SK-N-SH treated with all-trans-retinoic acid at 6 μM for 48 hours (cell line): ENCODE measurements around the gene CALML3.

Experiments
- ATAC-seq: fragments of 200-7000 bp; cut with Tn5 transposase; 3 replicates; pipeline ENCODE4 v1.9.1; 2020; ENCODE audit warnings: mild to moderate bottlenecking, moderate library complexity
- ARNTL ChIP-seq: fragments of 450-650 bp; formaldehyde crosslinking; IDR thresholded peaks from 2 replicates; pipeline ENCODE4 v1.5.0; 2020; ENCODE audit warnings: low read depth, mild to moderate bottlenecking, moderate library complexity, borderline replicate concordance
- CREB5 ChIP-seq: fragments of 250-450 bp; sonication (Bioruptor Pico); IDR thresholded peaks from 2 replicates; pipeline ENCODE4 v1.5.1; 2020; ENCODE audit warnings: low read depth, mild to moderate bottlenecking, moderate library complexity
- CSDC2 ChIP-seq: fragments of 250-450 bp; sonication (Bioruptor Pico); IDR thresholded peaks from 2 replicates; pipeline ENCODE4 v1.5.0; 2020; ENCODE audit warnings: mild to moderate bottlenecking, moderate library complexity
- GLIS3 ChIP-seq: fragments of 250-450 bp; sonication (Bioruptor Pico); IDR thresholded peaks from 2 replicates; pipeline ENCODE4 v1.5.0; 2020; ENCODE audit warnings: mild to moderate bottlenecking, moderate library complexity
- OSR1 ChIP-seq: fragments of 250-450 bp; sonication (Bioruptor Pico); IDR thresholded peaks from 2 replicates; pipeline ENCODE4 v1.8.0; 2022; ENCODE audit warnings: moderate library complexity, mild to moderate bottlenecking, inconsistent platforms
- PATZ1 ChIP-seq: fragments of 250-450 bp; sonication (Bioruptor Pico); IDR thresholded peaks from 2 replicates; pipeline ENCODE4 v1.8.0; 2020; ENCODE audit warnings: mild to moderate bottlenecking, moderate library complexity, borderline replicate concordance
- RARB ChIP-seq: fragments of 250-450 bp; sonication (Bioruptor Pico); IDR thresholded peaks from 2 replicates; pipeline ENCODE4 v1.8.0; 2021; ENCODE audit warnings: mild to moderate bottlenecking, moderate library complexity
- SNAI2 ChIP-seq: fragments of 250-450 bp; sonication (Bioruptor Pico); IDR thresholded peaks from 2 replicates; pipeline ENCODE4 v1.5.0; 2020; ENCODE audit warnings: mild to moderate bottlenecking, moderate library complexity
- ZC3H10 ChIP-seq: fragments of 250-450 bp; sonication (Bioruptor Pico); IDR thresholded peaks from 2 replicates; pipeline ENCODE4 v1.5.1; 2021; ENCODE audit warnings: mild to moderate bottlenecking, moderate library complexity
- ZFP3 ChIP-seq: fragments of 250-450 bp; sonication (Bioruptor Pico); IDR thresholded peaks from 2 replicates; pipeline ENCODE4 v1.5.0; 2020; ENCODE audit warnings: mild to moderate bottlenecking, moderate library complexity
- ZFP30 ChIP-seq: fragments of 450-650 bp; formaldehyde crosslinking; IDR thresholded peaks from 2 replicates; pipeline ENCODE4 v1.5.0; 2022; ENCODE audit warnings: mild to moderate bottlenecking, moderate library complexity
- ZNF565 ChIP-seq: fragments of 450-650 bp; formaldehyde crosslinking; conservative IDR thresholded peaks from 2 replicates; pipeline ENCODE4 v1.5.0; 2020; ENCODE audit warnings: low read depth, mild to moderate bottlenecking, moderate library complexity
- ZNF70 ChIP-seq: fragments of 450-650 bp; formaldehyde crosslinking; IDR thresholded peaks from 2 replicates; pipeline ENCODE4 v1.5.0; 2020; ENCODE audit warnings: mild to moderate bottlenecking, moderate library complexity
- ZNF8 ChIP-seq: fragments of 450-650 bp; formaldehyde crosslinking; IDR thresholded peaks from 2 replicates; pipeline ENCODE4 v1.5.0; 2020; ENCODE audit warnings: mild to moderate bottlenecking, moderate library complexity
- TF ChIP-seq, protein P1 (sequence below): fragments of 250-450 bp; sonication (Bioruptor Pico); IDR thresholded peaks from 2 replicates; pipeline ENCODE4 v1.5.1; 2021; ENCODE audit warnings: mild to moderate bottlenecking, moderate library complexity
- TF ChIP-seq, protein P2 (sequence below): fragments of 250-450 bp; sonication (Bioruptor Pico); IDR thresholded peaks from 2 replicates; pipeline ENCODE4 v1.8.0; 2021; ENCODE audit warnings: low read depth, mild to moderate bottlenecking, moderate library complexity, borderline replicate concordance

The CALML3 gene

DNA sequence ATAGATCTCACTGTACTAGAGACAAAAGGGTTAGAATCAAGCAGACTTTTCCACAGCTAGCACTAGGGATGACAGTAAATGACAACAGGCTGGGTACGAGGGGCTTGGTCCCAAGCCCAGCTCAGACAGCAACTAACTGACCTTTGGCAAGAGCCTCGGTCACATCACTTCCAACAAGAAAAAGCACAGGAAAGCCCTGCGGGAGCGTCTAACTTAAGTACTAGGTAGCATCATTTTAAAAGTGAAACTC lies 22.8 kb downstream of the CALML3 start:
- TF ChIP-seq CREB5 (CRISPR knock-in tag) (no peak), SNAI2 (CRISPR knock-in tag) (no peak), CSDC2 (no peak), ZFP30 (CRISPR knock-in tag) (no peak), ZC3H10 (CRISPR knock-in tag) (no peak)
- TF ChIP-seq, protein P1, sequence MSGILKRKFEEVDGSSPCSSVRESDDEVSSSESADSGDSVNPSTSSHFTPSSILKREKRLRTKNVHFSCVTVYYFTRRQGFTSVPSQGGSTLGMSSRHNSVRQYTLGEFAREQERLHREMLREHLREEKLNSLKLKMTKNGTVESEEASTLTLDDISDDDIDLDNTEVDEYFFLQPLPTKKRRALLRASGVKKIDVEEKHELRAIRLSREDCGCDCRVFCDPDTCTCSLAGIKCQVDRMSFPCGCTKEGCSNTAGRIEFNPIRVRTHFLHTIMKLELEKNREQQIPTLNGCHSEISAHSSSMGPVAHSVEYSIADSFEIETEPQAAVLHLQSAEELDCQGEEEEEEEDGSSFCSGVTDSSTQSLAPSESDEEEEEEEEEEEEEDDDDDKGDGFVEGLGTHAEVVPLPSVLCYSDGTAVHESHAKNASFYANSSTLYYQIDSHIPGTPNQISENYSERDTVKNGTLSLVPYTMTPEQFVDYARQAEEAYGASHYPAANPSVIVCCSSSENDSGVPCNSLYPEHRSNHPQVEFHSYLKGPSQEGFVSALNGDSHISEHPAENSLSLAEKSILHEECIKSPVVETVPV = no peak
- TF ChIP-seq, protein P2, sequence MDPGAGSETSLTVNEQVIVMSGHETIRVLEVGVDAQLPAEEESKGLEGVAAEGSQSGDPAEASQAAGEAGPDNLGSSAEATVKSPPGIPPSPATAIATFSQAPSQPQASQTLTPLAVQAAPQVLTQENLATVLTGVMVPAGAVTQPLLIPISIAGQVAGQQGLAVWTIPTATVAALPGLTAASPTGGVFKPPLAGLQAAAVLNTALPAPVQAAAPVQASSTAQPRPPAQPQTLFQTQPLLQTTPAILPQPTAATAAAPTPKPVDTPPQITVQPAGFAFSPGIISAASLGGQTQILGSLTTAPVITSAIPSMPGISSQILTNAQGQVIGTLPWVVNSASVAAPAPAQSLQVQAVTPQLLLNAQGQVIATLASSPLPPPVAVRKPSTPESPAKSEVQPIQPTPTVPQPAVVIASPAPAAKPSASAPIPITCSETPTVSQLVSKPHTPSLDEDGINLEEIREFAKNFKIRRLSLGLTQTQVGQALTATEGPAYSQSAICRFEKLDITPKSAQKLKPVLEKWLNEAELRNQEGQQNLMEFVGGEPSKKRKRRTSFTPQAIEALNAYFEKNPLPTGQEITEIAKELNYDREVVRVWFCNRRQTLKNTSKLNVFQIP (CRISPR knock-in tag) = no peak
- no peak for ATAC-seq

- no peak for TF ChIP-seq GLIS3 (CRISPR knock-in tag)
- ATAC-seq = no peak; the same call in 2 of the 3 replicates
These were observed 23.3 kb downstream of the CALML3 start for GRCh38 chr10:5547931-5548660.

DNA sequence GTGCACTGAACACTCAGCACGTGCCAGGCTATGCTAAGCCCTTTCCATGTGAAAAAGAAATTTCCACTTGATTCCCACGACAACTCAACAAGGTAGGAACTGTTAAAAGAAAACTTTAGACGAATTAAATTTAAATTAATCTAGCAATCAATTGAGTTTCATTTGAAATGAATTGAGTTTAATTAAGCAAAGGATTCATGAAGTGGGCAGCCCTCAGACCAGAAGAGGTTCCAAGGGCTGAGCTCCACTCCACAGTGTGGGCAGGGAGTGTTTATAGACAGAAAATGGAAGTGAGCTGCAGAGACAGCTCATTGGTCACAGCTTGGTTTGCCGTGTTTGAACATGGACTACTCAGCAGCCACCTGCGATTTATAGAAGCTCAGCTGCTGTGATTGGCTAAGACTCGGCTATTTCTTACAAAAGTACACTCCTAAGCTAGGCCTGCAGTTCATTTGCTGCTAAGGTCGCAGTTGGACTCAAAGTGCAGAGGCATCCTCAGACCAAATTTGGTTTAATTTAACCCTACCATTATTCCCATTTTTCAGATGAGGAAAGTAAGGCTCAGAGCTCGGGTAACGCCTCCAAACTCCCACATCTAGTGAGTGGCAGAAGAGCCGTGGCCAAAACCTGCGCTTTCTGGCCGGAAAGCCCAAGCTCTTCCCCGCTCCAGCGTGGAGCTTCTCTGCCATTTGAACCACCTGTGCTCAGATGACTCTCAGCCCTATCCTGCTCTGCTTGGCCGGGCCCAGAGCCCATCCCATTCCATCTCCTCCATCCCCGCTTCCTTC lies 24.9 kb downstream of the CALML3 start:
- ATAC-seq = no peak
- TF ChIP-seq CREB5 (CRISPR knock-in tag) (no peak), ZNF8 (CRISPR knock-in tag) (no peak), ZNF70 (CRISPR knock-in tag) (no peak), CSDC2 (no peak), ZFP3 (CRISPR knock-in tag) (no peak)

DNA sequence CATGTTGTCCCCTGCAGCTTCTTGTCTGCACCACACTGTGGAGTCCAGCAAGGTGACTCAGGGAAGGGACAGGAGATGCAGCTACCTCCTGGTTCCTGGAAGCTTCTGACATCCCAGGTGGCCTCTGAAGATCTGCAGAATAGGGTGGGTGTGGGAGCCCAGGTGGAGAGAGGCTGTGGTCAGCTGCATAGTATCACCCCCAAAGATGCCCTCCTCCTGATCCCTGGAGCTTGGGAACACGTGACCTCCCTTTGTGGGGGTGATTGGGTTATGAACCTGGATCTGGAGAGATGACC lies 25.4 kb downstream of the CALML3 start:
- ATAC-seq = no peak
- TF ChIP-seq CSDC2 = no peak
- TF ChIP-seq OSR1 = no peak
- TF ChIP-seq, protein P1 = no peak
- TF ChIP-seq, protein P2 (CRISPR knock-in tag) = no peak
- no peak for TF ChIP-seq ZNF565 (CRISPR knock-in tag)
- TF ChIP-seq RARB (CRISPR knock-in tag) = no peak
- no peak for TF ChIP-seq ARNTL (CRISPR knock-in tag)
- no peak for TF ChIP-seq PATZ1
- TF ChIP-seq ZFP30 (CRISPR knock-in tag) = no peak
